Adrenal gland (tissue), 12 donors: Measurements from ENCODE around the gene TNRC18. TPM values are rescaled to one million over a fixed set of nuclear protein-coding genes. Genes with fewer than 3 reads are reported as not detected.

ENCODE experiments used
- DNase-seq, 7 donors: peaks; one replicate each; pipeline ENCODE4 v3.0.0-alpha.2; 2019 to 2020
- H3K27ac ChIP-seq, 5 donors: fragments of 200-600 bp; sonication (generic) in 4 of 5; 1 replicate in 3 of 5; 2 replicates in 2 of 5; pipeline versions ENCODE4 v1.5.1 to v1.8.0; 2016 to 2020; ENCODE audit warnings: mild to moderate bottlenecking in 1 of 5
- H3K27me3 ChIP-seq: fragments of 200-600 bp; 2 replicates; pipeline ENCODE4 v1.8.0; 2021
- H3K36me3 ChIP-seq, 2 donors: fragments of 200-600 bp; replicated peaks in 1 of 2; 1 replicate in 1 of 2; 2 replicates in 1 of 2; pipeline versions ENCODE4 v1.5.1 to v1.8.0; 2018 to 2022
- H3K4me1 ChIP-seq, 2 donors: fragments of 200-600 bp; replicated peaks in 1 of 2; 1 replicate in 1 of 2; 2 replicates in 1 of 2; pipeline versions ENCODE4 v1.5.1 to v1.8.0; 2018 to 2021
- H3K4me3 ChIP-seq, 4 donors: fragments of 200-600 bp; sonication (generic) in 3 of 4; one replicate each; pipeline ENCODE4 v1.5.1; 2016 to 2018
- H3K9me3 ChIP-seq, 3 donors: fragments of 200-600 bp; sonication (generic) in 1 of 3; replicated peaks in 1 of 3; 1 replicate in 2 of 3; 2 replicates in 1 of 3; pipeline versions ENCODE4 v1.5.1 to v1.8.0; 2016 to 2021
- POLR2A ChIP-seq, 2 donors: fragments of 450-650 bp; IDR thresholded peaks; one replicate each; pipeline ENCODE4 v1.6.1; 2017; ENCODE audit warnings: antibody characterized with exemption in 2 of 2, mild to moderate bottlenecking in 2 of 2, moderate library complexity in 1 of 2
- WGBS, 4 donors: extraction: QIAGEN DNeasy Blood & Tissue Kit in 2 of 4; methylation state at CpG; one replicate each; pipeline versions ENCODE4 v1.1.5 to v1.1.7; 2013 to 2017; 5-methylcytosine and 5-hydroxymethylcytosine counted together
- intact Hi-C, 2 donors: fragments of 100-400 bp; cut with DNase I; formaldehyde crosslinking; loops; one replicate each; pipeline versions ENCODE4 v1.14.1 to v1.15.0; 2022 to 2023
- polyA plus RNA-seq, 3 donors: library from polyadenylated mRNA; stranded (reverse); fragments of 200-250 nt in 2 of 3; fragments of 350-450 nt in 1 of 3; fragmentation: Illumina TruSeq in 1 of 3; extraction: RNeasy Lipid Tissue Mini Kit (QIAGEN cat#74804) in 1 of 3; gene quantifications; one replicate each; pipeline ENCODE4 v1.2.3, GENCODE V29; 2013 to 2014
- total RNA-seq, 9 donors: library from RNA; depleted of rRNA in 4 of 9; stranded (reverse); fragments of >200 nt in 4 of 9; fragments of 120-200 nt in 1 of 9; fragmentation: NEBNext Ultra II Directional in 1 of 9; extraction: Animal tissue kit (Norgen Biotek cat#: 25700) in 1 of 9; gene quantifications; one replicate each; pipeline versions ENCODE4 v1.1.0 to v1.2.4, GENCODE V29; 2013 to 2023
- TF ChIP-seq, protein P1 (sequence below), 6 experiments: fragments of 450-650 bp in 4 of 6; fragments of 200-600 bp in 2 of 6; sonication (generic) in 1 of 6; IDR thresholded peaks; 1 replicate in 5 of 6; 2 replicates in 1 of 6; pipeline versions ENCODE4 v1.5.1 to v1.8.0; 2016 to 2021; ENCODE audit warnings: antibody characterized with exemption in 6 of 6, mild to moderate bottlenecking in 2 of 6, moderate library complexity in 1 of 6
- donor health status: healthy with polysubstance abuse.
- donor health status: Bipolar disorder and iron deficiency.
- donor health status: DM: yes; HTN: yes; CAD: no.
- donor health status: DM: no; HTN: no; CAD: no.
- donor health status: DM: no; HTN: no; CAD: no.
- donor health status: DM: yes; HTN: yes; CAD: no.

TNRC18 gene
- total and polyA plus RNA-seq, 12 donors, result 8.9 to 120 (median 55.4) TPM

DNA sequence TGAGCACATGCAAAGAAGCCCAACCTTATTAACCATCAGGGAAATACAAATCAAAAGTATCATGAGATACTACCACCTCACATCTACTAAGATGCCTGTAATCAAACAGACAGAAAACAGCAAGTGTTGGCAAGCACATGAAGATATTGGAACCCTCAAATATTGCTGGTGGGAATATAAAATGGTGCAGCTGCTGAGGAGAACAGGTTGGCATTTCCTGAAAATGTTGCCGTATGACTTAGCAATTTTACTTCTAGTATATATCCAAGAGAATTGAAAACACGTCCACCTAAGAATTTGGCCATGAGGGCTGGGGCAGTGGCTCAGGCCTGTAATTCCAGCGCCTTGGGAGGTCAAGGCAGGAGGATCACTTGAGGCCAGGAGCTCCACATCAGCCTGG, 39.4 kb upstream of the TNRC18 start:
- no peak for DNase-seq
- Histone ChIP-seq H3K4me3 (no peak overlapping the region), H3K9me3 (no peaks in the 10 kb centered on the region), H3K36me3 (no peaks in the 10 kb centered on the region), H3K27me3 (no peaks in the 10 kb centered on the region), H3K27ac (no peak overlapping the region), H3K4me1 (peaks cover 0 to 3% of the 10 kb centered on the region in 2 donors)
- TF ChIP-seq, protein P1, sequence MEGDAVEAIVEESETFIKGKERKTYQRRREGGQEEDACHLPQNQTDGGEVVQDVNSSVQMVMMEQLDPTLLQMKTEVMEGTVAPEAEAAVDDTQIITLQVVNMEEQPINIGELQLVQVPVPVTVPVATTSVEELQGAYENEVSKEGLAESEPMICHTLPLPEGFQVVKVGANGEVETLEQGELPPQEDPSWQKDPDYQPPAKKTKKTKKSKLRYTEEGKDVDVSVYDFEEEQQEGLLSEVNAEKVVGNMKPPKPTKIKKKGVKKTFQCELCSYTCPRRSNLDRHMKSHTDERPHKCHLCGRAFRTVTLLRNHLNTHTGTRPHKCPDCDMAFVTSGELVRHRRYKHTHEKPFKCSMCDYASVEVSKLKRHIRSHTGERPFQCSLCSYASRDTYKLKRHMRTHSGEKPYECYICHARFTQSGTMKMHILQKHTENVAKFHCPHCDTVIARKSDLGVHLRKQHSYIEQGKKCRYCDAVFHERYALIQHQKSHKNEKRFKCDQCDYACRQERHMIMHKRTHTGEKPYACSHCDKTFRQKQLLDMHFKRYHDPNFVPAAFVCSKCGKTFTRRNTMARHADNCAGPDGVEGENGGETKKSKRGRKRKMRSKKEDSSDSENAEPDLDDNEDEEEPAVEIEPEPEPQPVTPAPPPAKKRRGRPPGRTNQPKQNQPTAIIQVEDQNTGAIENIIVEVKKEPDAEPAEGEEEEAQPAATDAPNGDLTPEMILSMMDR (IDR thresholded peaks at IDR 0.05), result no peak
- no peak for TF ChIP-seq POLR2A (IDR thresholded peaks at IDR 0.05)
- intact Hi-C loops, result no loop called here
- WGBS, 4 donors, result 60 to 77% (median 66%) methylated on average over 3 of the region's 3 CpGs

DNA sequence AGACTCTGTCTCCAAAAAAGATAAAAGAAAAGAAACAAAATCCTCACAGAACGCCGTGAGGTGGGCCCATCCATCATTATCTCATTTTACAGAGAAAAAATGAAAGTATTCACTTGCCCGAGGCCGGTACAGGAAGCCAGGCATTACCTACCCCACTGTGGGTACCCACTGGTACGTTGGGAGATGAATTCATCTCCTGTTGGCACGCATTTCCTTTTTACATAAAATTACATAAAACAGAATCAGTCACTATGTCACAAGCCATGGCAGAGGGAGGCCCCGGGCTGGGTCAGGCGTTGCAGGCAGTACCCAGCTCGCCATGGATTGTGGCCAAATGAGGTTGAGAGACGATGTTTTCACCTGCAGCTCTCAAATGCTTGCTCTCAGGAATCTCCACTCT, 38.6 kb upstream of the TNRC18 start:
- DNase-seq, result no peak
- no peak overlapping the region for H3K4me3 ChIP-seq
- H3K27me3 ChIP-seq, result no peaks in the 10 kb centered on the region
- H3K4me1 ChIP-seq, result peaks cover 0 to 9% of the 10 kb centered on the region in 2 donors
- 79 to 86% (median 84%) methylated on average over 10 of the region's 10 CpGs for WGBS, 4 donors
- intact Hi-C loops, result no loop called here
- no peaks in the 10 kb centered on the region for H3K36me3 ChIP-seq
- H3K9me3 ChIP-seq, result no peaks in the 10 kb centered on the region
- no peak overlapping the region for H3K27ac ChIP-seq
- TF ChIP-seq, protein P1 (IDR thresholded peaks at IDR 0.05), result no peak
- no peak for TF ChIP-seq POLR2A (IDR thresholded peaks at IDR 0.05)

DNA sequence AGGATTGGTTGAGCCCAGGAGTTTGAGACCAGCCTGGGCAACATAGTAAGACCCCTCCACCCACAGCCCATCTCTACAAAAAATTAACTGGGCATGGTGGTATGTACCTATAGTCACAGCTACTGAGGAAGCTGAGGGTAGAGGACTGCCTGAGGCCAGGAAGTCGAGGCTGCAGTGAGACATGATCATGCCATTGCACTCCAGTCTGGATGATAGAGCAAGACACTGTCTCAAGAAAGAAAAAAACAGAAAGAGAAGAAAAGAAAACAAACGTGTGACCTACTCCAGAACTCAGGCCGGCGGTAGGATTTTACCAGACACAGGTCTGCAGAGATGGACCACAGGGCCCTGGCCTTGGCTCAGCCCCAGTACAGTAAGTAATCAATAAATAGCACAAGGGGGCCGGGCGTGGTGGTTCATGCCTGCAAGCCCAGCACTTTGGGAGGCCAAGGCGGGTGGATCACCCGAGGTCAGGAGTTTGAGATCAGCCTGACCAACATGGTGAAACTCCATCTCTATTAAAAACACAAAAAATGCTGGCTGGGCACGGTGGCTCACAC, 35.4 kb upstream of the TNRC18 start:
- Histone ChIP-seq H3K4me3 (no peak overlapping the region), H3K4me1 (peaks cover 0 to 9% of the 10 kb centered on the region in 2 donors), H3K27me3 (no peaks in the 10 kb centered on the region), H3K36me3 (no peaks in the 10 kb centered on the region), H3K27ac (no peak overlapping the region), H3K9me3 (no peaks in the 10 kb centered on the region)
- TF ChIP-seq POLR2A (IDR thresholded peaks at IDR 0.05), result no peak
- TF ChIP-seq, protein P1 (IDR thresholded peaks at IDR 0.05), result no peak
- DNase-seq, result no peak
- intact Hi-C loops, result loop anchor here (10.0 kb wide), 3 partner anchors 94 to 224 kb away; no protein-coding TSS in a partner anchor
- 85 to 89% (median 87%) methylated on average over 7 to 9 of the region's 9 CpGs for WGBS, 4 donors

DNA sequence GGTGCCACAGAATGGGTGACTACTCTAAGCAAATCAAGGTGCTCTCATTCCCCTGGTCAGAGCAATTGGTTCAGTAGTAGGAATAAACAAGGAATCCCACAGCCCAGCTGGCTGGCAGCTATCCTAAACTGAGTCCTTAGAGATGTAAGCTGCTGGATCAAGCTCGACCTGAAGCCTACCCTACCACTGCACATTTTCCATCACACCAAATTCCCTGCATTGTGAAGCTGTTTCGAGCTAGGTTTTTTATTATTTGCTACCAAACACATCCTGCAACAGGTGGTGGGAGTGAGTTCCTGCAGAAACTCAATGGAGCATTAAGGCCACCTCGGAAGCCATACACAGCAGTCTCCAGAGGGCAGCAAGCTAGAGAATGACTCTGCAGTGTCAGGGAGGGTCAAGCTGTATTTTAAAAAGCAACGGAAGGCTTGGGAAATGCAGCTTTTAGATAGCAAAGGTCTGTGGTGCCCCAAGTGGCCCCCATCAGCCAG, 33.7 kb upstream of the TNRC18 start:
- intact Hi-C loops, result loop anchor here (10.0 kb wide), 3 partner anchors 92 to 222 kb away; no protein-coding TSS in a partner anchor
- no peak for DNase-seq
- H3K27me3 ChIP-seq, result no peaks in the 10 kb centered on the region
- peak overlapping the region in 2 of 5 donors; percentile 36 to 65 for H3K27ac ChIP-seq
- H3K9me3 ChIP-seq, result no peaks in the 10 kb centered on the region
- no peaks in the 10 kb centered on the region for H3K36me3 ChIP-seq
- TF ChIP-seq POLR2A (IDR thresholded peaks at IDR 0.05), result no peak
- TF ChIP-seq, protein P1 (IDR thresholded peaks at IDR 0.05), result no peak
- 68 to 74% (median 70%) methylated on average over 4 of the region's 4 CpGs for WGBS, 4 donors
- peaks cover 0 to 9% of the 10 kb centered on the region in 2 donors for H3K4me1 ChIP-seq
- no peak overlapping the region for H3K4me3 ChIP-seq
